H1 (cell line): ENCODE data around the gene PARD6B. TPM values are rescaled to one million over a fixed set of nuclear protein-coding genes. Genes with fewer than 3 reads are reported as not detected.

ENCODE experiments used
- CTCF ChIP-seq, 3 experiments: IDR thresholded peaks; 1 replicate in 2 of 3; 2 replicates in 1 of 3; pipeline versions ENCODE4 v1.5.1 to v1.6.1; 2011; ENCODE audit warnings: low read length in 3 of 3, mild to moderate bottlenecking in 3 of 3, inconsistent platforms in 2 of 3, low read depth in 1 of 3, moderate library complexity in 1 of 3; ENCODE audit not compliant: insufficient read depth in 1 of 3; ENCODE audit errors: control extremely low read depth in 1 of 3
- GABPA ChIP-seq: IDR thresholded peaks from 2 replicates; pipeline ENCODE4 v1.6.1; 2011; ENCODE audit warnings: mild to moderate bottlenecking, low read length, moderate library complexity, borderline replicate concordance; ENCODE audit not compliant: insufficient read depth
- polyA plus RNA-seq, 7 experiments: library from polyadenylated mRNA; depleted of rRNA in 3 of 7; stranded (reverse) in 5 of 7; unstranded in 2 of 7; fragments of >200 nt in 5 of 7; fragments of 200-250 nt in 2 of 7; gene quantifications; 1 replicate in 5 of 7; 2 replicates in 1 of 7; 4 replicates in 1 of 7; pipeline versions ENCODE4 v1.2.1 to v1.2.3, GENCODE V29; 2011 to 2013; ENCODE audit warnings: missing spikeins in 2 of 7, mixed read lengths in 2 of 7
- total RNA-seq: library from RNA; stranded (reverse); fragmentation: NEBNext Ultra II Directional; extraction: Animal tissue kit (Norgen Biotek cat#: 25700); gene quantifications from 2 replicates; pipeline ENCODE4 v1.2.1, GENCODE V29; 2021

The PARD6B gene
- total and polyA plus RNA-seq, 2 of the 8 experiments (the other 6 are each of a cell fraction or from before 2014, with no cell fraction given), result 5.2 to 34.1 TPM

- no peak for TF ChIP-seq CTCF (IDR thresholded peaks at IDR 0.05; ENCODE audit: control extremely low read depth in 1 of 3, insufficient read depth in 1 of 3, low read depth in 1 of 3, low read length in 3 of 3)
- TF ChIP-seq GABPA, result no peak
Measured at GRCh38 chr20:50804437-50805348, 73.3 kb downstream of the PARD6B start (continued).
